LNCaP clone FGC (cell line): ENCODE measurements around the gene SLC45A3.

Experiments
- DNase-seq: peaks from one replicate; pipeline ENCODE4 v3.0.0-alpha.2; 2011; ENCODE audit warnings: low read depth
- H3K4me3 ChIP-seq: 2 replicates; pipeline ENCODE4 v1.5.1; 2011; ENCODE audit warnings: mild to moderate bottlenecking, low read depth, low read length, control low read depth
- CTCF ChIP-seq: IDR thresholded peaks from 2 replicates; pipeline ENCODE4 v1.5.1; 2012; ENCODE audit warnings: mild to moderate bottlenecking; ENCODE audit not compliant: control insufficient read depth, insufficient read depth; ENCODE audit errors: extremely low read depth

SLC45A3 gene

GRCh38 chr1:205688171-205689080 lies 8.1 kb upstream of the SLC45A3 start:
- no peak for DNase-seq
- no peak overlapping the region for H3K4me3 ChIP-seq
- TF ChIP-seq CTCF, result no peak

GRCh38 chr1:205687242-205687641 lies 6.9 kb upstream of the SLC45A3 start:
- TF ChIP-seq CTCF, result no peak
- H3K4me3 ChIP-seq, result no peak overlapping the region
- DNase-seq, result no peak

- no peak for TF ChIP-seq CTCF
- no peak for DNase-seq
- H3K4me3 ChIP-seq, result no peak overlapping the region
Observed at GRCh38 chr1:205681364-205681763, 1.1 kb upstream of the SLC45A3 start.

- no peak for DNase-seq
- H3K4me3 ChIP-seq, result peak overlapping the region; percentile 80
- no peak for TF ChIP-seq CTCF
Observed at GRCh38 chr1:205678286-205679111, 1.8 kb downstream of the SLC45A3 start.

- peak; percentile 83 for DNase-seq
- H3K4me3 ChIP-seq, result peak overlapping the region; percentile 14
- no peak for TF ChIP-seq CTCF
Observed at GRCh38 chr1:205677167-205677566, 3.1 kb downstream of the SLC45A3 start.

GRCh38 chr1:205676597-205676996 lies 3.7 kb downstream of the SLC45A3 start:
- H3K4me3 ChIP-seq, result peak overlapping the region; percentile 14; the same call in 1 of the 2 replicates
- no peak for TF ChIP-seq CTCF
- DNase-seq, result no peak
